C4-2B (cell line): ENCODE measurements around the gene LRP1B.

Experiments
- ZFX ChIP-seq: fragments of 450-650 bp; IDR thresholded peaks from 2 replicates; pipeline ENCODE4 v1.6.1; 2017
- TF ChIP-seq, protein P1 (sequence below): fragments of 450-650 bp; conservative IDR thresholded peaks from 2 replicates; pipeline ENCODE4 v1.5.1; 2017; ENCODE audit warnings: mild to moderate bottlenecking

DNA sequence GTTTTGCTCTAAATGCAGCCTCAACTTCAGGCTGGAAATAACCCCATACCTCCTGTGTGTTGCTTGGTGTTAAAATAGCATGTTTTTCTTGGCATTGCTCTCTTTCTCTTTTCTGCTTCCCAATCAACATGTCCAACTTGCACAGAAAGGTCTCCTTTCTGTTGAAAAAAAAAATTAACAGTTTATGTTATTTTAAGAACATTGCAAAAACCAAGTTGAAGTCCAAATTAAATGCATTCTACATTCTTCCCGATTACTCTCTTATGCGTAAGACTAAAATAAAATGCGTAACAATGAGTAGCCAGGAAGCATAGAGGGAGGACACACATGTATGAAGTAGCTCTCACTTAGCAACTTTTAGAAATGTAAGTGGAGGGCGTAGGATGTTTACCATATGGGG, 1944.5 kb downstream of the LRP1B start:
- TF ChIP-seq, protein P1, sequence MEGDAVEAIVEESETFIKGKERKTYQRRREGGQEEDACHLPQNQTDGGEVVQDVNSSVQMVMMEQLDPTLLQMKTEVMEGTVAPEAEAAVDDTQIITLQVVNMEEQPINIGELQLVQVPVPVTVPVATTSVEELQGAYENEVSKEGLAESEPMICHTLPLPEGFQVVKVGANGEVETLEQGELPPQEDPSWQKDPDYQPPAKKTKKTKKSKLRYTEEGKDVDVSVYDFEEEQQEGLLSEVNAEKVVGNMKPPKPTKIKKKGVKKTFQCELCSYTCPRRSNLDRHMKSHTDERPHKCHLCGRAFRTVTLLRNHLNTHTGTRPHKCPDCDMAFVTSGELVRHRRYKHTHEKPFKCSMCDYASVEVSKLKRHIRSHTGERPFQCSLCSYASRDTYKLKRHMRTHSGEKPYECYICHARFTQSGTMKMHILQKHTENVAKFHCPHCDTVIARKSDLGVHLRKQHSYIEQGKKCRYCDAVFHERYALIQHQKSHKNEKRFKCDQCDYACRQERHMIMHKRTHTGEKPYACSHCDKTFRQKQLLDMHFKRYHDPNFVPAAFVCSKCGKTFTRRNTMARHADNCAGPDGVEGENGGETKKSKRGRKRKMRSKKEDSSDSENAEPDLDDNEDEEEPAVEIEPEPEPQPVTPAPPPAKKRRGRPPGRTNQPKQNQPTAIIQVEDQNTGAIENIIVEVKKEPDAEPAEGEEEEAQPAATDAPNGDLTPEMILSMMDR = no peak
- TF ChIP-seq ZFX = no peak
